ENCODE data around the gene HSD17B12. TPM values are rescaled to one million over a fixed set of nuclear protein-coding genes. Genes with fewer than 3 reads are reported as not detected.
A peak's percentile ranks its signal among the peaks of the same experiment; 100 is the strongest.

The HSD17B12 gene
- total and polyA plus RNA-seq, 2 of the 13 experiments (the other 11 are each of a cell fraction or from before 2014, with no cell fraction given), result 50.3 to 117 TPM

- H4K20me1 ChIP-seq (ENCODE audit: insufficient read depth, low read length), result no peaks in the 10 kb centered on the region
- POLR2A ChIA-PET, result no interaction called here
- no TSS peak for BruUV-seq (replicated peaks)
- ATAC-seq (no peak), DNase-seq (ENCODE audit: low spot score) (no peak), FAIRE-seq (no peak)
- H3K27ac ChIP-seq (ENCODE audit: extremely low read length, insufficient read depth, low read length), result no peak overlapping the region
- H2AFZ ChIP-seq (ENCODE audit: low read length), result no peak overlapping the region
- no peaks in the 10 kb centered on the region; a peak in 1 of 5 replicates for H3K27me3 ChIP-seq (ENCODE audit: control insufficient read depth in 1 of 2, insufficient read depth in 2 of 2, low read length in 2 of 2)
- intact Hi-C loops (cut with micrococcal nuclease; ENCODE audit: unreplicated experiment), result no loop called here
- H3K4me3 ChIP-seq (replicated peaks in 1 of 3; ENCODE audit: insufficient read depth in 1 of 3, low read depth in 2 of 3, low read length in 3 of 3), result no peak overlapping the region
- CTCF ChIA-PET (ENCODE audit: low intra/inter-chr PET ratio, low total read pairs), result no interaction called here
- no peaks in the 10 kb centered on the region for H3K36me3 ChIP-seq (replicated peaks in 1 of 2; ENCODE audit: control insufficient read depth in 1 of 2, insufficient read depth in 2 of 2, low read length in 2 of 2)
- H3K4me1 ChIP-seq (ENCODE audit: insufficient read depth, low read length), result peaks cover 26% of the 10 kb centered on the region
- H3K79me2 ChIP-seq (ENCODE audit: insufficient read depth, low read length), result peaks cover 25% of the 10 kb centered on the region
- no peak overlapping the region for H3K4me2 ChIP-seq (ENCODE audit: low read depth, low read length)
- in situ Hi-C loops (cut with HindIII; ENCODE audit: extremely low pct_ligation_motif_present, low pct_unique_long_range_greater_than_20kb), result loop anchor here (10.0 kb wide), 1 partner anchor 64 kb away; no protein-coding TSS in a partner anchor
- TF ChIP-seq, protein P1, sequence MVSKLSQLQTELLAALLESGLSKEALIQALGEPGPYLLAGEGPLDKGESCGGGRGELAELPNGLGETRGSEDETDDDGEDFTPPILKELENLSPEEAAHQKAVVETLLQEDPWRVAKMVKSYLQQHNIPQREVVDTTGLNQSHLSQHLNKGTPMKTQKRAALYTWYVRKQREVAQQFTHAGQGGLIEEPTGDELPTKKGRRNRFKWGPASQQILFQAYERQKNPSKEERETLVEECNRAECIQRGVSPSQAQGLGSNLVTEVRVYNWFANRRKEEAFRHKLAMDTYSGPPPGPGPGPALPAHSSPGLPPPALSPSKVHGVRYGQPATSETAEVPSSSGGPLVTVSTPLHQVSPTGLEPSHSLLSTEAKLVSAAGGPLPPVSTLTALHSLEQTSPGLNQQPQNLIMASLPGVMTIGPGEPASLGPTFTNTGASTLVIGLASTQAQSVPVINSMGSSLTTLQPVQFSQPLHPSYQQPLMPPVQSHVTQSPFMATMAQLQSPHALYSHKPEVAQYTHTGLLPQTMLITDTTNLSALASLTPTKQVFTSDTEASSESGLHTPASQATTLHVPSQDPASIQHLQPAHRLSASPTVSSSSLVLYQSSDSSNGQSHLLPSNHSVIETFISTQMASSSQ (IDR thresholded peaks at IDR 0.05; ENCODE audit: low read depth), result peak; percentile 65; the same call in 1 of the 2 replicates
- TF ChIP-seq, protein P1 (CRISPR knock-in tag; IDR thresholded peaks at IDR 0.05; ENCODE audit: borderline replicate concordance), result no peak
- TF ChIP-seq ZBTB44 (CRISPR knock-in tag; IDR thresholded peaks at IDR 0.05), result no peak
- TF ChIP-seq, protein P2, sequence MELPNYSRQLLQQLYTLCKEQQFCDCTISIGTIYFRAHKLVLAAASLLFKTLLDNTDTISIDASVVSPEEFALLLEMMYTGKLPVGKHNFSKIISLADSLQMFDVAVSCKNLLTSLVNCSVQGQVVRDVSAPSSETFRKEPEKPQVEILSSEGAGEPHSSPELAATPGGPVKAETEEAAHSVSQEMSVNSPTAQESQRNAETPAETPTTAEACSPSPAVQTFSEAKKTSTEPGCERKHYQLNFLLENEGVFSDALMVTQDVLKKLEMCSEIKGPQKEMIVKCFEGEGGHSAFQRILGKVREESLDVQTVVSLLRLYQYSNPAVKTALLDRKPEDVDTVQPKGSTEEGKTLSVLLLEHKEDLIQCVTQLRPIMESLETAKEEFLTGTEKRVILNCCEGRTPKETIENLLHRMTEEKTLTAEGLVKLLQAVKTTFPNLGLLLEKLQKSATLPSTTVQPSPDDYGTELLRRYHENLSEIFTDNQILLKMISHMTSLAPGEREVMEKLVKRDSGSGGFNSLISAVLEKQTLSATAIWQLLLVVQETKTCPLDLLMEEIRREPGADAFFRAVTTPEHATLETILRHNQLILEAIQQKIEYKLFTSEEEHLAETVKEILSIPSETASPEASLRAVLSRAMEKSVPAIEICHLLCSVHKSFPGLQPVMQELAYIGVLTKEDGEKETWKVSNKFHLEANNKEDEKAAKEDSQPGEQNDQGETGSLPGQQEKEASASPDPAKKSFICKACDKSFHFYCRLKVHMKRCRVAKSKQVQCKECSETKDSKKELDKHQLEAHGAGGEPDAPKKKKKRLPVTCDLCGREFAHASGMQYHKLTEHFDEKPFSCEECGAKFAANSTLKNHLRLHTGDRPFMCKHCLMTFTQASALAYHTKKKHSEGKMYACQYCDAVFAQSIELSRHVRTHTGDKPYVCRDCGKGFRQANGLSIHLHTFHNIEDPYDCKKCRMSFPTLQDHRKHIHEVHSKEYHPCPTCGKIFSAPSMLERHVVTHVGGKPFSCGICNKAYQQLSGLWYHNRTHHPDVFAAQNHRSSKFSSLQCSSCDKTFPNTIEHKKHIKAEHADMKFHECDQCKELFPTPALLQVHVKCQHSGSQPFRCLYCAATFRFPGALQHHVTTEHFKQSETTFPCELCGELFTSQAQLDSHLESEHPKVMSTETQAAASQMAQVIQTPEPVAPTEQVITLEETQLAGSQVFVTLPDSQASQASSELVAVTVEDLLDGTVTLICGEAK (IDR thresholded peaks at IDR 0.05), result peak; percentile 93
- TF ChIP-seq, protein P2 (CRISPR knock-in tag; IDR thresholded peaks at IDR 0.05), result peak; percentile 99
- TF ChIP-seq ZNF652 (CRISPR knock-in tag; IDR thresholded peaks at IDR 0.05; ENCODE audit: borderline replicate concordance, low read depth), result peak; percentile 52; the same call in 1 of the 2 replicates
- 93% methylated on average over 7 of the region's 7 CpGs for WGBS (ENCODE audit: low lambda C conversion rate)
- H3K9ac ChIP-seq (ENCODE audit: insufficient read depth, low read depth, low read length), result no peak overlapping the region
- no peaks in the 10 kb centered on the region for H3K9me3 ChIP-seq (ENCODE audit: low read length)
These were observed 31.6 kb upstream of the HSD17B12 start for GRCh38 chr11:43648888-43649287.
